Fibroblast of skin of scalp (primary cell): ENCODE measurements around the gene FGFR3.
"Not testable (repeated sequence)": the region's sequence is repeated elsewhere in the genome, so short reads cannot be mapped to it uniquely, and the experiment has no call there.

Experiments used
- DNase-seq: peaks from one replicate; pipeline ENCODE4 v3.0.0-alpha.2; 2013

FGFR3 gene

GRCh38 chr4:1821679-1822567, 28.8 kb downstream of the FGFR3 start:
- DNase-seq = no peak

GRCh38 chr4:1822568-1823544, 29.8 kb downstream of the FGFR3 start:
- no peak for DNase-seq

GRCh38 chr4:1823545-1823932, 30.4 kb downstream of the FGFR3 start:
- no peak for DNase-seq

GRCh38 chr4:1824746-1825145, 31.7 kb downstream of the FGFR3 start:
- DNase-seq = no peak

GRCh38 chr4:1825326-1825725, 32.2 kb downstream of the FGFR3 start:
- no peak for DNase-seq

- no peak for DNase-seq
These were observed 33.6 kb downstream of the FGFR3 start for GRCh38 chr4:1826531-1827350.

- no peak for DNase-seq
These were observed 37.1 kb downstream of the FGFR3 start for GRCh38 chr4:1830234-1830633.

GRCh38 chr4:1830642-1831228, 37.6 kb downstream of the FGFR3 start:
- no peak for DNase-seq

- DNase-seq = no peak
These were observed 38.2 kb downstream of the FGFR3 start for GRCh38 chr4:1831331-1831730.

GRCh38 chr4:1832690-1833089, 39.6 kb downstream of the FGFR3 start:
- DNase-seq = no peak

GRCh38 chr4:1833307-1834046, 40.4 kb downstream of the FGFR3 start:
- no peak for DNase-seq

- DNase-seq = no peak
These were observed 41.1 kb downstream of the FGFR3 start for GRCh38 chr4:1834047-1834775.

GRCh38 chr4:1835836-1836235, 42.7 kb downstream of the FGFR3 start:
- not testable (repeated sequence) for DNase-seq

- DNase-seq = no peak
These were observed 43.6 kb downstream of the FGFR3 start for GRCh38 chr4:1836650-1837049.

GRCh38 chr4:1837069-1837468, 44.0 kb downstream of the FGFR3 start:
- DNase-seq = no peak

GRCh38 chr4:1839282-1839681, 46.2 kb downstream of the FGFR3 start:
- DNase-seq = no peak

GRCh38 chr4:1841201-1841886, 48.3 kb downstream of the FGFR3 start:
- no peak for DNase-seq

GRCh38 chr4:1841887-1842210, 48.8 kb downstream of the FGFR3 start:
- no peak for DNase-seq

- no peak for DNase-seq
These were observed 49.3 kb downstream of the FGFR3 start for GRCh38 chr4:1842339-1842895.

- peak; percentile 67 for DNase-seq
These were observed 49.9 kb downstream of the FGFR3 start for GRCh38 chr4:1842993-1843448.
